Smooth muscle cell (in vitro differentiated cells): ENCODE data around the gene ADAMTS6. TPM values are rescaled to one million over a fixed set of nuclear protein-coding genes. Genes with fewer than 3 reads are reported as not detected.

Source experiments
- DNase-seq: peaks from one replicate; lab custom pipeline; 2025; ENCODE audit not compliant: unreplicated experiment; lab: John Stamatoyannopoulos, UW
- H2AFZ ChIP-seq: fragments of 200-600 bp; sonication (generic); 2 replicates; pipeline ENCODE4 v1.6.0; 2016; ENCODE audit warnings: antibody characterized with exemption, low read depth, mild to moderate bottlenecking
- H3F3A ChIP-seq: fragments of 200-600 bp; sonication (generic); 2 replicates; pipeline ENCODE4 v1.6.0; 2017; ENCODE audit warnings: antibody characterized with exemption, low read depth
- H3K27ac ChIP-seq: fragments of 200-600 bp; sonication (generic); 2 replicates; pipeline ENCODE4 v1.5.1; 2016; ENCODE audit warnings: low read depth, mild to moderate bottlenecking
- H3K27me3 ChIP-seq: fragments of 200-600 bp; sonication (generic); 2 replicates; pipeline ENCODE4 v1.6.1; 2016; ENCODE audit warnings: low read depth, mild to moderate bottlenecking
- H3K36me3 ChIP-seq: fragments of 200-600 bp; sonication (generic); 2 replicates; pipeline ENCODE4 v1.5.1; 2016; ENCODE audit warnings: low read depth
- H3K4me1 ChIP-seq: fragments of 200-600 bp; sonication (generic); 2 replicates; pipeline ENCODE4 v1.5.1; 2016; ENCODE audit warnings: low read depth
- H3K4me2 ChIP-seq: fragments of 200-600 bp; sonication (generic); 2 replicates; pipeline ENCODE4 v1.6.0; 2016; ENCODE audit warnings: mild to moderate bottlenecking
- H3K4me3 ChIP-seq: fragments of 200-600 bp; sonication (generic); 2 replicates; pipeline ENCODE4 v1.5.1; 2016; ENCODE audit warnings: mild to moderate bottlenecking
- H3K79me2 ChIP-seq: fragments of 200-600 bp; sonication (generic); 2 replicates; pipeline ENCODE4 v1.6.0; 2016; ENCODE audit warnings: low read depth, mild to moderate bottlenecking
- H3K9ac ChIP-seq: fragments of 200-600 bp; sonication (generic); 2 replicates; pipeline ENCODE4 v1.6.0; 2016; ENCODE audit warnings: low read depth
- H3K9me3 ChIP-seq: fragments of 200-600 bp; sonication (generic); replicated peaks from 2 replicates; pipeline ENCODE4 v1.5.1; 2016; ENCODE audit warnings: low read depth
- H4K20me1 ChIP-seq: fragments of 200-600 bp; sonication (generic); 2 replicates; pipeline ENCODE4 v1.6.0; 2016; ENCODE audit warnings: low read depth
- WGBS: methylation state at CpG from one replicate; pipeline ENCODE4 v1.1.7; 2016; ENCODE audit warnings: low lambda C conversion rate; 5-methylcytosine and 5-hydroxymethylcytosine counted together
- polyA plus RNA-seq: library from polyadenylated mRNA; unstranded; fragments of >200 nt; fragmentation: Nextera tagmentation; extraction: Ambion mirVana; gene quantifications from 2 replicates; pipeline ENCODE4 v1.2.1, GENCODE V29; 2016
- total RNA-seq: library from RNA; depleted of rRNA; stranded (reverse); fragments of >200 nt; gene quantifications from 2 replicates; pipeline ENCODE4 v1.2.3, GENCODE V29; 2014
- TF ChIP-seq, protein P1 (sequence below): fragments of 200-600 bp; sonication (generic); IDR thresholded peaks from 2 replicates; pipeline ENCODE4 v1.5.1; 2017; ENCODE audit warnings: borderline replicate concordance, mild to moderate bottlenecking, antibody characterized with exemption; ENCODE audit not compliant: insufficient read depth, poor library complexity, severe bottlenecking

Gene ADAMTS6
- total and polyA plus RNA-seq, 2 experiments from 2014 or later = 5.9 to 111 TPM

DNA sequence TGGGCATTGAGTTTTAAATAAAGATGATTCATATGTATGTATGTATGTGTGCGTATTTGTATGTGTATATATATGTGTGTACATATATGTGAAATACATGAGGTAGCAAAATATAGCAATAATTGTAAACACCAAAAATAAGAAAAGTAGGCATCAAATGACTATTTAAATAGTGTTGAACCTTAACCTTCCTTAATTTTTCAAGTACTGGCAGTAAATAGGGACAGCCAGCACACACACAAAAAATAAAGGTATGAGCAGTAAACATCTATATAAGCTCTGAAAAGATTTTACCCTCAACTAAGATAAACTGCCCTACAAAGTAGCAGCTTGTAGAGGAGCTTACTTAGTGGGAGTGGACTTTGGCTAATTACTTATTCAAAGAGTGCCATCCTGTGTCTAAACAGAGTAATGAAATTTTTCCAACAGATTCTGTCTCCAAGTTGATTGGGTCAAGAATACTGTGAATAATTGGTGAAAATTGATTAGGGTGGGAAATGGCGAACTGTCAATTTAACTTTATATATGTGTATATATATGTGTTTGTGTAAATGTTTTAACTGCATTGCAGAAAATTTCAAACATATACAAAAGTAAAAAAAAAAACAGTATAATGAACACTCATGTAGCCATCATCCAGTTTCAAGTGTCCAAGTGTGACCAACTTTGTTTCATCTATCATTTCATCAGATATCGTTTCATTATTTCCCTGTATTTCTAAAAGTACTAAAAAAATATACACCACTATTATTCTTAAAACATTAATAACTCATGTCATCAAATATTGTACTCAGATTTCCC, 2.0 kb upstream of the ADAMTS6 start:
- H3K4me1 ChIP-seq = peaks cover 15% of the 10 kb centered on the region
- H3K79me2 ChIP-seq = peaks cover 13% of the 10 kb centered on the region
- H3F3A ChIP-seq = peaks cover 9% of the 10 kb centered on the region
- H4K20me1 ChIP-seq = no peaks in the 10 kb centered on the region
- peak overlapping the region; percentile 92 for H3K27ac ChIP-seq
- no peaks in the 10 kb centered on the region for H3K27me3 ChIP-seq
- peak overlapping the region; percentile 88 for H3K9ac ChIP-seq
- DNase-seq = no peak
- peak overlapping the region; percentile 93 for H3K4me3 ChIP-seq
- H3K4me2 ChIP-seq = peak overlapping the region; percentile 93
- 26% methylated on average over 3 of the region's 3 CpGs for WGBS
- no peaks in the 10 kb centered on the region for H3K9me3 ChIP-seq
- TF ChIP-seq, protein P1, sequence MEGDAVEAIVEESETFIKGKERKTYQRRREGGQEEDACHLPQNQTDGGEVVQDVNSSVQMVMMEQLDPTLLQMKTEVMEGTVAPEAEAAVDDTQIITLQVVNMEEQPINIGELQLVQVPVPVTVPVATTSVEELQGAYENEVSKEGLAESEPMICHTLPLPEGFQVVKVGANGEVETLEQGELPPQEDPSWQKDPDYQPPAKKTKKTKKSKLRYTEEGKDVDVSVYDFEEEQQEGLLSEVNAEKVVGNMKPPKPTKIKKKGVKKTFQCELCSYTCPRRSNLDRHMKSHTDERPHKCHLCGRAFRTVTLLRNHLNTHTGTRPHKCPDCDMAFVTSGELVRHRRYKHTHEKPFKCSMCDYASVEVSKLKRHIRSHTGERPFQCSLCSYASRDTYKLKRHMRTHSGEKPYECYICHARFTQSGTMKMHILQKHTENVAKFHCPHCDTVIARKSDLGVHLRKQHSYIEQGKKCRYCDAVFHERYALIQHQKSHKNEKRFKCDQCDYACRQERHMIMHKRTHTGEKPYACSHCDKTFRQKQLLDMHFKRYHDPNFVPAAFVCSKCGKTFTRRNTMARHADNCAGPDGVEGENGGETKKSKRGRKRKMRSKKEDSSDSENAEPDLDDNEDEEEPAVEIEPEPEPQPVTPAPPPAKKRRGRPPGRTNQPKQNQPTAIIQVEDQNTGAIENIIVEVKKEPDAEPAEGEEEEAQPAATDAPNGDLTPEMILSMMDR = peak; percentile 57
- H3K36me3 ChIP-seq = no peaks in the 10 kb centered on the region
- H2AFZ ChIP-seq = peak overlapping the region; percentile 93

DNA sequence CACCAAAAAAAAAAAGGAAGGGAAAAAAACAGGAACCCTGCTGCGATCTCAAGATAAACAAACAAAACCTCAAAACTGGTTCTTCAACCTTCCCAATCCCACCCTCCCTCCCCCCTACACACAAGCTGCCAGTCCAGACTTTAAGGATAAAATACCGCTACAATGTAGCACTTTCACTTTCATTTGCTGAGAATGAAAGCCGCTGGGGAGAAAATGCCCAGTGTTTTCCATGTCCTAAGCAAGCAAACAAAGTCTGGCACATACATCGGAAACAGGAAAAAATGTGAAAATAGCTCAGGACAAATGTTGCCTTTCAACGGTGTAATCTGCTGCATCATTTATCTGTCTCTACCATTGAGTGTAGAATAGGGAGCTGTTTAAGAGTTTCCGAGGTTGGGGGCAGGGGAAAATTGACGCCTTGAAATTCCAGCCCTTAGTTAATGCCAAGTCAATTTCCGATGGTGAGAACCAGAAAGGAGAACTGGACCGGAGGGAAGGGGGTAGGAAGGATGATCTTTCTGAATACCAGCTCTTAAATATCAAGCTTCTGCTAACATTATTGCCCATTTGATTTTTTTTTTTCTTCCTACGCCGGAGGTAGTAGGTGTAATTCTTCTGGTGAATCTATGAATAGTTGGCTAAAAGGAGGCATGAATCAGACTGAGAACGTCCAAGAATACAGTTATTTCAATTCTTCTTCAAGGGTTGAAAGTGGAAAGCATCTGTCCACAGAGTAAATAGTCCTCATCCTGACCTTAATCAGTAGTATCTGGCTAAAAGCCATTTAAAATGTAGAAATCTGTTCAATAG, 1.2 kb upstream of the ADAMTS6 start:
- H2AFZ ChIP-seq = peak overlapping the region; percentile 93
- peak overlapping the region; percentile 92 for H3K27ac ChIP-seq
- peak overlapping the region; percentile 93 for H3K4me2 ChIP-seq
- no peaks in the 10 kb centered on the region for H3K36me3 ChIP-seq
- TF ChIP-seq, protein P1 = no peak
- peaks cover 24% of the 10 kb centered on the region for H3K4me1 ChIP-seq
- no peaks in the 10 kb centered on the region for H3K9me3 ChIP-seq
- H4K20me1 ChIP-seq = no peaks in the 10 kb centered on the region
- no peak for DNase-seq
- peak overlapping the region; percentile 88 for H3K9ac ChIP-seq
- peaks cover 9% of the 10 kb centered on the region for H3F3A ChIP-seq
- no peaks in the 10 kb centered on the region for H3K27me3 ChIP-seq
- H3K79me2 ChIP-seq = peaks cover 21% of the 10 kb centered on the region
- peak overlapping the region; percentile 93 for H3K4me3 ChIP-seq
- WGBS = 5% methylated on average over 12 of the region's 12 CpGs

DNA sequence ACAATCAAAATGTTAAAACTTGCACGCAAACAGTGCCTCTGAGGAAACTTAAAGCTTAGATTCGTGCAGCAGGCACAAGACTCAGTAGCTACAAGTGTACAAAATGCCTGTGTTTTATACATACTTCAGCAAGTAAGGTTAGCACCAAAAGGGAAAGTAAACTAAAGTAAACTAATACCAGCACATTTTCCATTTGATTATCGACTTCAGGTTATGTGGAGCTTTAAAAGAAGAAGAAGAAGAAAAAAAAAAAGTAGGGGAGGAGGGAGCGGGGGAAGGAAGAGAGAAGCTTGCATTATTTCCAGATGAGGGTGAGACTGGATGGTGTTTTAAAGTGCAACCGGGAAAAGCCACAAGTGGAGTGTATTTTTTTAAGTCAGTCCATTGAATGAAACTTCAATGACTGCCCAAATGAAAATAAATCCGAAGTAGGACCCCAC, 596 bp upstream of the ADAMTS6 start:
- Histone ChIP-seq H4K20me1 (no peaks in the 10 kb centered on the region), H2AFZ (peak overlapping the region; percentile 93), H3F3A (peaks cover 9% of the 10 kb centered on the region), H3K9ac (peak overlapping the region; percentile 88), H3K9me3 (no peaks in the 10 kb centered on the region), H3K4me2 (peak overlapping the region; percentile 93), H3K4me3 (peak overlapping the region; percentile 93), H3K4me1 (peaks cover 24% of the 10 kb centered on the region), H3K27me3 (no peaks in the 10 kb centered on the region), H3K27ac (peak overlapping the region; percentile 92), H3K79me2 (peaks cover 28% of the 10 kb centered on the region), H3K36me3 (no peaks in the 10 kb centered on the region)
- TF ChIP-seq, protein P1 = no peak
- 0% methylated on average over 6 of the region's 6 CpGs for WGBS
- DNase-seq = no peak
